K562 (cell line): ENCODE results near the gene ME3. TPM values are rescaled to one million over a fixed set of nuclear protein-coding genes. Genes with fewer than 3 reads are reported as not detected.
A peak's percentile ranks its signal among the peaks of the same experiment; 100 is the strongest.

Experiments
- ATAC-seq: fragments of 200-7000 bp; cut with Tn5 transposase; 3 replicates; pipeline ENCODE4 v1.9.1; 2020; ENCODE audit warnings: moderate library complexity
- BruUV-seq: library from RNA; stranded (reverse); fragments of 400-500 nt; replicated peaks from 2 replicates; lab custom pipeline; 2021; lab: Mats Ljungman, UMichigan
- CTCF ChIA-PET: fragments of 300-600 bp; formaldehyde crosslinking; extraction: SDS; loops from one replicate; lab custom pipeline; 2021; ENCODE audit warnings: low intra/inter-chr PET ratio; lab: Yijun Ruan, JAX
- POLR2A ChIA-PET: fragments of 300-600, 350-650 bp; sonication (Branson Sonifier 250); formaldehyde crosslinking; extraction: SDS; loops from one replicate; lab custom pipeline; 2021; ENCODE audit warnings: antibody characterized with exemption, inconsistent platforms; lab: Yijun Ruan, JAX
- DNase-seq, 4 experiments: peaks; one replicate each; pipeline versions ENCODE4 v3.0.0 to v3.0.0-alpha.2; 2011 to 2018; ENCODE audit warnings: low spot score in 3 of 4, mixed read lengths in 3 of 4; ENCODE audit errors: extremely low read depth in 1 of 4
- FAIRE-seq: peaks from 2 replicates; lab custom pipeline; 2011; peaks lifted over from hg19 to GRCh38; lab: Jason Lieb, UNC
- H2AFZ ChIP-seq: 2 replicates; pipeline ENCODE4 v1.6.0; 2011; ENCODE audit warnings: low read depth, low read length, control low read depth, inconsistent platforms
- H3K27ac ChIP-seq: fragments of 200-600 bp; 3 replicates; pipeline ENCODE4 v1.8.0; 2011; ENCODE audit warnings: low read depth, mild to moderate bottlenecking, control low read depth, inconsistent platforms, low read length, moderate library complexity, mixed read lengths; ENCODE audit errors: extremely low read depth
- H3K27me3 ChIP-seq, 2 experiments: fragments of 300-600 bp in 1 of 2; 2 replicates in 1 of 2; 3 replicates in 1 of 2; pipeline versions ENCODE4 v1.6.0 to v1.8.0; 2011; ENCODE audit warnings: inconsistent platforms in 2 of 2, low read length in 2 of 2, mild to moderate bottlenecking in 1 of 2, mixed read lengths in 1 of 2, moderate library complexity in 1 of 2; ENCODE audit not compliant: control insufficient read depth in 2 of 2, insufficient read depth in 2 of 2
- H3K36me3 ChIP-seq: fragments of 300-600 bp; 3 replicates; pipeline ENCODE4 v1.8.0; 2011; ENCODE audit warnings: mild to moderate bottlenecking, low read length, inconsistent platforms; ENCODE audit not compliant: control insufficient read depth, insufficient read depth
- H3K4me1 ChIP-seq, 2 experiments: fragments of 200-600 bp in 1 of 2; replicated peaks in 1 of 2; 2 replicates in 1 of 2; 3 replicates in 1 of 2; pipeline versions ENCODE4 v1.5.1 to v1.8.0; 2011; ENCODE audit warnings: inconsistent platforms in 2 of 2, low read length in 2 of 2, mild to moderate bottlenecking in 1 of 2, mixed read lengths in 1 of 2, moderate library complexity in 1 of 2; ENCODE audit not compliant: control insufficient read depth in 2 of 2, insufficient read depth in 2 of 2
- H3K4me2 ChIP-seq: 2 replicates; pipeline ENCODE4 v1.6.1; 2011; ENCODE audit warnings: low read length, control low read depth, inconsistent platforms, mixed read lengths; ENCODE audit not compliant: insufficient read depth
- H3K4me3 ChIP-seq: fragments of 200-600 bp; sonication (generic), shearing (Covaris generic); 2 replicates; pipeline ENCODE4 v1.5.1; 2016; ENCODE audit warnings: control low read depth, inconsistent platforms
- H3K79me2 ChIP-seq: fragments of 200-600 bp; 3 replicates; pipeline ENCODE4 v1.8.0; 2011; ENCODE audit warnings: low read length, inconsistent platforms; ENCODE audit not compliant: control insufficient read depth, insufficient read depth
- H3K9ac ChIP-seq, 2 experiments: 2 replicates each; pipeline versions ENCODE4 v1.6.0 to v1.6.1; 2011; ENCODE audit warnings: low read depth in 2 of 2, low read length in 2 of 2, control low read depth in 1 of 2, inconsistent platforms in 1 of 2, mild to moderate bottlenecking in 1 of 2, mixed read lengths in 1 of 2; ENCODE audit not compliant: insufficient read depth in 1 of 2
- H3K9me1 ChIP-seq: one replicate; pipeline ENCODE4 v1.6.0; 2011; ENCODE audit warnings: inconsistent platforms, mild to moderate bottlenecking, low read length, moderate library complexity; ENCODE audit not compliant: control insufficient read depth, insufficient read depth
- H3K9me3 ChIP-seq: replicated peaks from 2 replicates; pipeline ENCODE4 v1.5.1; 2011; ENCODE audit warnings: low read depth, low read length, inconsistent platforms; ENCODE audit not compliant: control insufficient read depth, insufficient read depth
- H4K20me1 ChIP-seq: replicated peaks from 2 replicates; pipeline ENCODE4 v1.6.1; 2011; ENCODE audit warnings: low read length, inconsistent platforms, mixed read lengths; ENCODE audit not compliant: control insufficient read depth, insufficient read depth
- ELF1 ChIP-seq: fragments of 200-800 bp; sonication (Bioruptor generic); IDR thresholded peaks from 2 replicates; pipeline ENCODE4 v1.6.1; 2016; ENCODE audit warnings: missing genetic modification characterization, missing compliant biosample characterization
- MAZ ChIP-seq, 2 experiments: fragments of 450-650 bp in 1 of 2; sonication (generic) in 1 of 2; formaldehyde crosslinking; IDR thresholded peaks in 1 of 2; conservative IDR thresholded peaks in 1 of 2; 2 replicates each; pipeline versions ENCODE4 v1.4.0 to v1.5.0; 2020; ENCODE audit warnings: mild to moderate bottlenecking in 1 of 2, missing genetic modification reagents in 1 of 2
- NR2C1 ChIP-seq, 2 experiments: fragments of 450-650 bp; IDR thresholded peaks; 2 replicates each; pipeline ENCODE4 v1.6.1; 2017; ENCODE audit warnings: mild to moderate bottlenecking in 2 of 2, antibody characterized with exemption in 1 of 2, inconsistent platforms in 1 of 2, missing compliant biosample characterization in 1 of 2, missing genetic modification characterization in 1 of 2
- NR4A1 ChIP-seq, 2 experiments: fragments of 250-450 bp in 1 of 2; fragments of 450-650 bp in 1 of 2; sonication (Bioruptor Pico) in 1 of 2; IDR thresholded peaks; 2 replicates each; pipeline versions ENCODE4 v1.4.0 to v1.6.1; 2016 to 2020; ENCODE audit warnings: mild to moderate bottlenecking in 2 of 2, missing compliant biosample characterization in 1 of 2, missing genetic modification characterization in 1 of 2, moderate library complexity in 1 of 2
- PHF20 ChIP-seq: fragments of 450-650 bp; IDR thresholded peaks from 2 replicates; pipeline ENCODE4 v1.6.1; 2018; ENCODE audit not compliant: partially characterized antibody
- RAD21 ChIP-seq, 2 experiments: fragments of 250-450 bp in 1 of 2; fragments of 450-650 bp in 1 of 2; sonication (Bioruptor Pico) in 1 of 2; formaldehyde crosslinking in 1 of 2; IDR thresholded peaks in 1 of 2; conservative IDR thresholded peaks in 1 of 2; 2 replicates each; pipeline versions ENCODE4 v1.4.0 to v1.8.0; 2020 to 2022; ENCODE audit warnings: mild to moderate bottlenecking in 2 of 2, moderate library complexity in 1 of 2
- TCF3 ChIP-seq: sonication (generic); formaldehyde crosslinking; IDR thresholded peaks from 2 replicates; pipeline ENCODE4 v1.4.0; 2020; ENCODE audit warnings: mild to moderate bottlenecking, missing genetic modification reagents
- ZNF277 ChIP-seq: fragments of 250-450 bp; sonication (Bioruptor Pico); IDR thresholded peaks from 2 replicates; pipeline ENCODE4 v1.8.0; 2022; ENCODE audit warnings: inconsistent platforms, mild to moderate bottlenecking, moderate library complexity, borderline replicate concordance
- ZNF695 ChIP-seq: fragments of 450-650 bp; formaldehyde crosslinking; IDR thresholded peaks from 2 replicates; pipeline ENCODE4 v1.4.0; 2020; ENCODE audit warnings: mild to moderate bottlenecking, moderate library complexity
- ZNF766 ChIP-seq: fragments of 200-800 bp; sonication (Bioruptor generic); conservative IDR thresholded peaks from 2 replicates; pipeline ENCODE4 v1.6.1; 2016; ENCODE audit warnings: missing genetic modification characterization, missing compliant biosample characterization
- WGBS: fragments of 100-300 bp; shearing (Covaris generic); methylation state at CpG from one replicate; pipeline ENCODE4 v1.1.6; 2016; ENCODE audit warnings: low coverage, mixed read lengths; ENCODE audit not compliant: insufficient coverage; ENCODE audit errors: missing lambda C conversion rate; 5-methylcytosine and 5-hydroxymethylcytosine counted together
- in situ Hi-C: fragments of 300-500 bp; cut with MboI; formaldehyde crosslinking; loops from 4 replicates; pipeline ENCODE4 v1.15.0; 2018; ENCODE audit warnings: inconsistent platforms, mixed read lengths
- intact Hi-C: fragments of 100-400 bp; cut with micrococcal nuclease; formaldehyde crosslinking; loops from 2 replicates; pipeline ENCODE4 v1.14.2; 2022
- polyA plus RNA-seq, 8 experiments: library from polyadenylated mRNA; depleted of rRNA in 4 of 8; stranded (reverse) in 5 of 8; unstranded in 3 of 8; fragments of >200 nt; fragmentation: Nextera tagmentation in 2 of 8; fragmentation: Illumina TruSeq in 1 of 8; extraction: Ambion mirVana in 2 of 8; extraction: Trizol in 1 of 8; gene quantifications; 2 replicates each; pipeline versions ENCODE4 v1.2.1 to v1.2.3, GENCODE V29; 2011 to 2014; ENCODE audit warnings: inconsistent platforms in 1 of 8, missing spikeins in 1 of 8
- total RNA-seq, 7 experiments: library from RNA; depleted of rRNA in 6 of 7; stranded (reverse); fragments of >200 nt in 6 of 7; fragmentation: Illumina TruSeq in 2 of 7; extraction: Trizol in 2 of 7; gene quantifications; 2 replicates each; pipeline versions ENCODE4 v1.2.1 to v1.2.3, GENCODE V29; 2011 to 2021; ENCODE audit warnings: low replicate concordance in 1 of 7

ME3 gene
- total and polyA plus RNA-seq, 9 of the 15 experiments (the other 6 are each of a cell fraction or from before 2014, with no cell fraction given) = not detected

- TF ChIP-seq MAZ (CRISPR knock-in tag; conservative IDR thresholded peaks at IDR 0.05 in 1 of 2, IDR thresholded peaks at IDR 0.05 in 1 of 2) (0 out of 4 replicates have a peak, but pooled peaks of 1 of the 2 experiments have one; percentile 28), NR2C1 (IDR thresholded peaks at IDR 0.05) (no peak), NR2C1 (tag; IDR thresholded peaks at IDR 0.05) (peak; percentile 38; the same call in 1 of the 2 replicates), TCF3 (CRISPR knock-in tag) (peak; percentile 37; the same call in 1 of the 2 replicates), ZNF766 (0 out of 2 replicates have a peak, but pooled peaks have one; percentile 29), ELF1 (tag) (no peak), NR4A1 (CRISPR knock-in tag; IDR thresholded peaks at IDR 0.05) (no peak), NR4A1 (tag; IDR thresholded peaks at IDR 0.05) (peak; percentile 39; the same call in 1 of the 2 replicates), PHF20 (no peak)
These were observed 161.3 kb downstream of the ME3 start (continued) for GRCh38 chr11:86511086-86511551.

GRCh38 chr11:86510674-86511073 is 161.7 kb downstream of the ME3 start:
- in situ Hi-C loops = no loop called here
- WGBS = 17% methylated on average over 3 of the region's 3 CpGs
- ATAC-seq = no peak

More at GRCh38 chr11:86510674-86511073, 161.7 kb downstream of the ME3 start:
- CTCF ChIA-PET = no interaction called here
- Histone ChIP-seq H4K20me1 (no peaks in the 10 kb centered on the region), H3K27ac (no peak overlapping the region)
- no peak for FAIRE-seq
- no peak for TF ChIP-seq RAD21 (CRISPR knock-in tag; conservative IDR thresholded peaks at IDR 0.05 in 1 of 2, IDR thresholded peaks at IDR 0.05 in 1 of 2)
- TF ChIP-seq ZNF277 (CRISPR knock-in tag) = no peak
- TF ChIP-seq ZNF695 (CRISPR knock-in tag) = no peak
- TF ChIP-seq, all 486 proteins: peak for 0
- no peak overlapping the region for H3K4me3 ChIP-seq
- no peak for DNase-seq
- no peaks in the 10 kb centered on the region for H3K36me3 ChIP-seq
- no peak overlapping the region for H3K9ac ChIP-seq
- no peaks in the 10 kb centered on the region for H3K27me3 ChIP-seq
- intact Hi-C loops = no loop called here
- peaks cover 0 to 12% of the 10 kb centered on the region in 2 experiments; a peak in 2 of 5 replicates for H3K4me1 ChIP-seq
- peak overlapping the region; percentile 30; the same call in 1 of the 2 replicates for H3K4me2 ChIP-seq
- peaks cover 3% of the 10 kb centered on the region; the same call in 1 of the 2 replicates for H3K9me3 ChIP-seq
- no TSS peak for BruUV-seq
- peak overlapping the region; percentile 66; the same call in 1 of the 2 replicates for H2AFZ ChIP-seq
- POLR2A ChIA-PET = no interaction called here
- no peaks in the 10 kb centered on the region for H3K9me1 ChIP-seq
- H3K79me2 ChIP-seq = no peaks in the 10 kb centered on the region
